ENCODE results near the gene DCAF15.
"Not testable (repeated sequence)": the region's sequence is repeated elsewhere in the genome, so short reads cannot be mapped to it uniquely, and the experiment has no call there.

Gene DCAF15

GRCh38 chr19:13952154-13952930 lies at the start of gene DCAF15:
DCAF15 (plus strand) TSS chr19:13952509; CDS start chr19:13952513, 4 bp downstream.
- DNase-seq = peak; percentile 100

GRCh38 chr19:13902993-13903555 lies 49.2 kb upstream of the DCAF15 start:
- DNase-seq = peak; percentile 57

- DNase-seq = peak; percentile 95
Measured at GRCh38 chr19:13905634-13906520, 46.4 kb upstream of the DCAF15 start, which contains the start of the genes BRME1 and CC2D1A. BRME1 (minus strand) TSS chr19:13906117; CDS start chr19:13904892, 1,225 bp downstream. CC2D1A (plus strand) TSS chr19:13906201; CDS start chr19:13906442, 241 bp downstream.

- peak; percentile 39 for DNase-seq
Measured at GRCh38 chr19:13906521-13906904, 45.8 kb upstream of the DCAF15 start.

- DNase-seq = no peak
Measured at GRCh38 chr19:13906910-13907309, 45.4 kb upstream of the DCAF15 start.

GRCh38 chr19:13908674-13909073 lies 43.6 kb upstream of the DCAF15 start:
- no peak for DNase-seq

- DNase-seq = no peak
Measured at GRCh38 chr19:13909430-13909829, 42.9 kb upstream of the DCAF15 start.

- DNase-seq = no peak
Measured at GRCh38 chr19:13913352-13913751, 39.0 kb upstream of the DCAF15 start.

GRCh38 chr19:13914777-13915176 lies 37.5 kb upstream of the DCAF15 start:
- no peak for DNase-seq

GRCh38 chr19:13917888-13918406 lies 34.4 kb upstream of the DCAF15 start:
- no peak for DNase-seq

- no peak for DNase-seq
Measured at GRCh38 chr19:13918726-13919411, 33.4 kb upstream of the DCAF15 start.

GRCh38 chr19:13920524-13920923 lies 31.8 kb upstream of the DCAF15 start:
- no peak for DNase-seq

- peak; percentile 37 for DNase-seq
Measured at GRCh38 chr19:13920940-13921747, 31.2 kb upstream of the DCAF15 start.

GRCh38 chr19:13922118-13922517 lies 30.2 kb upstream of the DCAF15 start:
- DNase-seq = not testable (repeated sequence)

GRCh38 chr19:13923194-13923987 lies 28.9 kb upstream of the DCAF15 start:
- DNase-seq = no peak

GRCh38 chr19:13926010-13926409 lies 26.3 kb upstream of the DCAF15 start:
- no peak for DNase-seq

- DNase-seq = no peak
Measured at GRCh38 chr19:13926715-13927114, 25.6 kb upstream of the DCAF15 start.

- DNase-seq = no peak
Measured at GRCh38 chr19:13929340-13929739, 23.0 kb upstream of the DCAF15 start.

- no peak for DNase-seq
Measured at GRCh38 chr19:13929956-13930355, 22.4 kb upstream of the DCAF15 start.

GRCh38 chr19:13930402-13930801 lies 21.9 kb upstream of the DCAF15 start:
- DNase-seq = no peak

Measured in CD4-positive, alpha-beta T cell treated with Interleukin-12 subunit alpha and Interleukin-12 subunit beta, for 1 hour (primary cell).